K562 (cell line): ENCODE measurements around the gene NFS1. TPM values are rescaled to one million over a fixed set of nuclear protein-coding genes. Genes with fewer than 3 reads are reported as not detected.

Source experiments
- BRF1 ChIP-seq: IDR thresholded peaks from 3 replicates; pipeline ENCODE4 v1.6.1; 2011; ENCODE audit warnings: borderline replicate concordance, mild to moderate bottlenecking; ENCODE audit not compliant: insufficient read length; ENCODE audit errors: extremely low read depth
- CREM ChIP-seq: IDR thresholded peaks from 2 replicates; pipeline ENCODE4 v1.6.1; 2014; ENCODE audit warnings: antibody characterized with exemption, low read depth
- DIDO1 ChIP-seq: fragments of 450-650 bp; IDR thresholded peaks from 2 replicates; pipeline ENCODE4 v1.6.1; 2016; ENCODE audit warnings: low read depth, missing biosample characterization, missing genetic modification characterization
- ETS2 ChIP-seq: IDR thresholded peaks from 2 replicates; pipeline ENCODE4 v1.6.1; 2016; ENCODE audit warnings: borderline replicate concordance, missing genetic modification characterization, mild to moderate bottlenecking, moderate library complexity, missing compliant biosample characterization; ENCODE audit not compliant: poor library complexity, severe bottlenecking
- L3MBTL2 ChIP-seq: fragments of 450-650 bp; IDR thresholded peaks from 2 replicates; pipeline ENCODE4 v1.6.1; 2016; ENCODE audit warnings: mild to moderate bottlenecking, moderate library complexity
- SRSF3 ChIP-seq: fragments of 200-400 bp; formaldehyde crosslinking; IDR thresholded peaks from 2 replicates; pipeline ENCODE4 v1.6.1; 2016; ENCODE audit warnings: mild to moderate bottlenecking, low read length, moderate library complexity; ENCODE audit not compliant: insufficient read depth
- SRSF9 ChIP-seq: fragments of 200-400 bp; formaldehyde crosslinking; IDR thresholded peaks from 2 replicates; pipeline ENCODE4 v1.6.1; 2017; ENCODE audit warnings: low read depth, low read length, borderline replicate concordance
- STAG1 ChIP-seq: sonication (generic); formaldehyde crosslinking; IDR thresholded peaks from 2 replicates; pipeline ENCODE4 v1.5.0; 2020; ENCODE audit warnings: missing genetic modification reagents, borderline replicate concordance
- ZNF764 ChIP-seq: fragments of 250-450 bp; sonication (Bioruptor Pico); IDR thresholded peaks from 2 replicates; pipeline ENCODE4 v1.4.0; 2020; ENCODE audit warnings: low read depth, mild to moderate bottlenecking, moderate library complexity
- polyA plus RNA-seq, 8 experiments: library from polyadenylated mRNA; depleted of rRNA in 4 of 8; stranded (reverse) in 5 of 8; unstranded in 3 of 8; fragments of >200 nt; fragmentation: Nextera tagmentation in 2 of 8; fragmentation: Illumina TruSeq in 1 of 8; extraction: Ambion mirVana in 2 of 8; extraction: Trizol in 1 of 8; gene quantifications; 2 replicates each; pipeline versions ENCODE4 v1.2.1 to v1.2.3, GENCODE V29; 2011 to 2014; ENCODE audit warnings: inconsistent platforms in 1 of 8, missing spikeins in 1 of 8
- total RNA-seq, 7 experiments: library from RNA; depleted of rRNA in 6 of 7; stranded (reverse); fragments of >200 nt in 6 of 7; fragmentation: Illumina TruSeq in 2 of 7; extraction: Trizol in 2 of 7; gene quantifications; 2 replicates each; pipeline versions ENCODE4 v1.2.1 to v1.2.3, GENCODE V29; 2011 to 2021; ENCODE audit warnings: low replicate concordance in 1 of 7
- TF ChIP-seq, protein P1 (sequence below), 2 experiments: IDR thresholded peaks in 1 of 2; conservative IDR thresholded peaks in 1 of 2; 2 replicates each; pipeline ENCODE4 v1.6.1; 2016; ENCODE audit warnings: low read depth in 2 of 2, mild to moderate bottlenecking in 1 of 2, missing compliant biosample characterization in 1 of 2, missing genetic modification characterization in 1 of 2, moderate library complexity in 1 of 2
- TF ChIP-seq, protein P2 (sequence below): fragments of 250-450 bp; sonication (Bioruptor Pico); IDR thresholded peaks from 2 replicates; pipeline ENCODE4 v1.4.0; 2020
- TF ChIP-seq, protein P3 (sequence below): fragments of 250-450 bp; sonication (Bioruptor Pico); IDR thresholded peaks from 2 replicates; pipeline ENCODE4 v1.4.0; 2020
- TF ChIP-seq, protein P4 (sequence below): fragments of 250-450 bp; sonication (Bioruptor Pico); IDR thresholded peaks from 2 replicates; pipeline ENCODE4 v1.5.0; 2020; ENCODE audit warnings: mild to moderate bottlenecking
- TF ChIP-seq, protein P5 (sequence below): fragments of 250-450 bp; sonication (Bioruptor Pico); IDR thresholded peaks from 2 replicates; pipeline ENCODE4 v1.5.0; 2021

Gene NFS1
- total and polyA plus RNA-seq, 9 of the 15 experiments (the other 6 are each of a cell fraction or from before 2014, with no cell fraction given), result 11.5 to 84.8 (median 47.1) TPM

GRCh38 chr20:35699127-35699956 lies at the start of gene NFS1, which contains the start of gene ROMO1 (continued):
- TF ChIP-seq, protein P1, sequence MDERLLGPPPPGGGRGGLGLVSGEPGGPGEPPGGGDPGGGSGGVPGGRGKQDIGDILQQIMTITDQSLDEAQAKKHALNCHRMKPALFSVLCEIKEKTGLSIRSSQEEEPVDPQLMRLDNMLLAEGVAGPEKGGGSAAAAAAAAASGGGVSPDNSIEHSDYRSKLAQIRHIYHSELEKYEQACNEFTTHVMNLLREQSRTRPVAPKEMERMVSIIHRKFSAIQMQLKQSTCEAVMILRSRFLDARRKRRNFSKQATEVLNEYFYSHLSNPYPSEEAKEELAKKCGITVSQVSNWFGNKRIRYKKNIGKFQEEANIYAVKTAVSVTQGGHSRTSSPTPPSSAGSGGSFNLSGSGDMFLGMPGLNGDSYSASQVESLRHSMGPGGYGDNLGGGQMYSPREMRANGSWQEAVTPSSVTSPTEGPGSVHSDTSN (CRISPR knock-in tag; IDR thresholded peaks at IDR 0.05; ENCODE audit: low read depth), result no peak
- TF ChIP-seq, protein P1 (tag; conservative IDR thresholded peaks at IDR 0.05; ENCODE audit: low read depth), result no peak
- TF ChIP-seq STAG1 (CRISPR knock-in tag) (no peak), BRF1 (no peak), CREM (peak; percentile 99), SRSF9 (no peak), SRSF3 (no peak), ETS2 (tag) (no peak), L3MBTL2 (peak; percentile 63; the same call in 1 of the 2 replicates), ZNF764 (no peak), DIDO1 (tag) (peak; percentile 88)
- TF ChIP-seq, protein P2, sequence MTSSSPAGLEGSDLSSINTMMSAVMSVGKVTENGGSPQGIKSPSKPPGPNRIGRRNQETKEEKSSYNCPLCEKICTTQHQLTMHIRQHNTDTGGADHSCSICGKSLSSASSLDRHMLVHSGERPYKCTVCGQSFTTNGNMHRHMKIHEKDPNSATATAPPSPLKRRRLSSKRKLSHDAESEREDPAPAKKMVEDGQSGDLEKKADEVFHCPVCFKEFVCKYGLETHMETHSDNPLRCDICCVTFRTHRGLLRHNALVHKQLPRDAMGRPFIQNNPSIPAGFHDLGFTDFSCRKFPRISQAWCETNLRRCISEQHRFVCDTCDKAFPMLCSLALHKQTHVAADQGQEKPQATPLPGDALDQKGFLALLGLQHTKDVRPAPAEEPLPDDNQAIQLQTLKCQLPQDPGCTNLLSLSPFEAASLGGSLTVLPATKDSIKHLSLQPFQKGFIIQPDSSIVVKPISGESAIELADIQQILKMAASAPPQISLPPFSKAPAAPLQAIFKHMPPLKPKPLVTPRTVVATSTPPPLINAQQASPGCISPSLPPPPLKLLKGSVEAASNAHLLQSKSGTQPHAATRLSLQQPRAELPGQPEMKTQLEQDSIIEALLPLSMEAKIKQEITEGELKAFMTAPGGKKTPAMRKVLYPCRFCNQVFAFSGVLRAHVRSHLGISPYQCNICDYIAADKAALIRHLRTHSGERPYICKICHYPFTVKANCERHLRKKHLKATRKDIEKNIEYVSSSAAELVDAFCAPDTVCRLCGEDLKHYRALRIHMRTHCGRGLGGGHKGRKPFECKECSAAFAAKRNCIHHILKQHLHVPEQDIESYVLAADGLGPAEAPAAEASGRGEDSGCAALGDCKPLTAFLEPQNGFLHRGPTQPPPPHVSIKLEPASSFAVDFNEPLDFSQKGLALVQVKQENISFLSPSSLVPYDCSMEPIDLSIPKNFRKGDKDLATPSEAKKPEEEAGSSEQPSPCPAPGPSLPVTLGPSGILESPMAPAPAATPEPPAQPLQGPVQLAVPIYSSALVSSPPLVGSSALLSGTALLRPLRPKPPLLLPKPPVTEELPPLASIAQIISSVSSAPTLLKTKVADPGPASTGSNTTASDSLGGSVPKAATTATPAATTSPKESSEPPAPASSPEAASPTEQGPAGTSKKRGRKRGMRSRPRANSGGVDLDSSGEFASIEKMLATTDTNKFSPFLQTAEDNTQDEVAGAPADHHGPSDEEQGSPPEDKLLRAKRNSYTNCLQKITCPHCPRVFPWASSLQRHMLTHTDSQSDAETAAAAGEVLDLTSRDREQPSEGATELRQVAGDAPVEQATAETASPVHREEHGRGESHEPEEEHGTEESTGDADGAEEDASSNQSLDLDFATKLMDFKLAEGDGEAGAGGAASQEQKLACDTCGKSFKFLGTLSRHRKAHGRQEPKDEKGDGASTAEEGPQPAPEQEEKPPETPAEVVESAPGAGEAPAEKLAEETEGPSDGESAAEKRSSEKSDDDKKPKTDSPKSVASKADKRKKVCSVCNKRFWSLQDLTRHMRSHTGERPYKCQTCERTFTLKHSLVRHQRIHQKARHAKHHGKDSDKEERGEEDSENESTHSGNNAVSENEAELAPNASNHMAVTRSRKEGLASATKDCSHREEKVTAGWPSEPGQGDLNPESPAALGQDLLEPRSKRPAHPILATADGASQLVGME (CRISPR knock-in tag), result no peak
- TF ChIP-seq, protein P3, sequence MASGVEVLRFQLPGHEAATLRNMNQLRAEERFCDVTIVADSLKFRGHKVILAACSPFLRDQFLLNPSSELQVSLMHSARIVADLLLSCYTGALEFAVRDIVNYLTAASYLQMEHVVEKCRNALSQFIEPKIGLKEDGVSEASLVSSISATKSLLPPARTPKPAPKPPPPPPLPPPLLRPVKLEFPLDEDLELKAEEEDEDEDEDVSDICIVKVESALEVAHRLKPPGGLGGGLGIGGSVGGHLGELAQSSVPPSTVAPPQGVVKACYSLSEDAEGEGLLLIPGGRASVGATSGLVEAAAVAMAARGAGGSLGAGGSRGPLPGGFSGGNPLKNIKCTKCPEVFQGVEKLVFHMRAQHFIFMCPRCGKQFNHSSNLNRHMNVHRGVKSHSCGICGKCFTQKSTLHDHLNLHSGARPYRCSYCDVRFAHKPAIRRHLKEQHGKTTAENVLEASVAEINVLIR, result peak; percentile 88
- TF ChIP-seq, protein P4, sequence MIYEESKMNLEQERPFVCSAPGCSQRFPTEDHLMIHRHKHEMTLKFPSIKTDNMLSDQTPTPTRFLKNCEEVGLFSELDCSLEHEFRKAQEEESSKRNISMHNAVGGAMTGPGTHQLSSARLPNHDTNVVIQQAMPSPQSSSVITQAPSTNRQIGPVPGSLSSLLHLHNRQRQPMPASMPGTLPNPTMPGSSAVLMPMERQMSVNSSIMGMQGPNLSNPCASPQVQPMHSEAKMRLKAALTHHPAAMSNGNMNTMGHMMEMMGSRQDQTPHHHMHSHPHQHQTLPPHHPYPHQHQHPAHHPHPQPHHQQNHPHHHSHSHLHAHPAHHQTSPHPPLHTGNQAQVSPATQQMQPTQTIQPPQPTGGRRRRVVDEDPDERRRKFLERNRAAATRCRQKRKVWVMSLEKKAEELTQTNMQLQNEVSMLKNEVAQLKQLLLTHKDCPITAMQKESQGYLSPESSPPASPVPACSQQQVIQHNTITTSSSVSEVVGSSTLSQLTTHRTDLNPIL (CRISPR knock-in tag), result no peak
- TF ChIP-seq, protein P5, sequence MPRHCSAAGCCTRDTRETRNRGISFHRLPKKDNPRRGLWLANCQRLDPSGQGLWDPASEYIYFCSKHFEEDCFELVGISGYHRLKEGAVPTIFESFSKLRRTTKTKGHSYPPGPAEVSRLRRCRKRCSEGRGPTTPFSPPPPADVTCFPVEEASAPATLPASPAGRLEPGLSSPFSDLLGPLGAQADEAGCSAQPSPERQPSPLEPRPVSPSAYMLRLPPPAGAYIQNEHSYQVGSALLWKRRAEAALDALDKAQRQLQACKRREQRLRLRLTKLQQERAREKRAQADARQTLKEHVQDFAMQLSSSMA, result no peak
